Endothelial cell of umbilical vein (primary cell): ENCODE measurements around the gene UGT2A2. TPM values are rescaled to one million over a fixed set of nuclear protein-coding genes. Genes with fewer than 3 reads are reported as not detected.

Source experiments
- BruUV-seq: library from RNA; stranded (reverse); fragments of 400-500 nt; replicated peaks from 2 replicates; lab custom pipeline; 2021; lab: Mats Ljungman, UMichigan
- CTCF ChIA-PET: fragments of 300-600, 350-600 bp; sonication (Branson Sonifier 250); formaldehyde crosslinking; loops from one replicate; lab custom pipeline; 2021; ENCODE audit warnings: antibody characterized with exemption, inconsistent platforms; lab: Charles Lee
- POLR2A ChIA-PET: fragments of 300-600, 350-600 bp; sonication (Branson Sonifier 250); formaldehyde crosslinking; loops from one replicate; lab custom pipeline; 2021; ENCODE audit warnings: antibody characterized with exemption, inconsistent platforms; lab: Charles Lee
- DNase-seq: peaks from one replicate; pipeline ENCODE4 v3.0.0-alpha.2; 2011; ENCODE audit warnings: low read depth, low spot score
- FAIRE-seq: peaks from 2 replicates; lab custom pipeline; 2011; peaks lifted over from hg19 to GRCh38; lab: Jason Lieb, UNC
- H2AFZ ChIP-seq: 2 replicates; pipeline ENCODE4 v1.6.0; 2012; ENCODE audit warnings: low read depth, low read length, control low read depth, inconsistent platforms
- H3K27ac ChIP-seq: 2 replicates; pipeline ENCODE4 v1.5.1; 2011; ENCODE audit warnings: low read depth, mild to moderate bottlenecking, control low read depth, low read length, moderate library complexity; ENCODE audit not compliant: insufficient read depth
- H3K27me3 ChIP-seq, 2 experiments: 2 replicates each; pipeline versions ENCODE4 v1.6.0 to v1.6.1; 2011; ENCODE audit warnings: low read length in 2 of 2, mixed read lengths in 1 of 2; ENCODE audit not compliant: control insufficient read depth in 2 of 2, insufficient read depth in 2 of 2
- H3K36me3 ChIP-seq, 2 experiments: 2 replicates in 1 of 2; 3 replicates in 1 of 2; pipeline ENCODE4 v1.5.1; 2011; ENCODE audit warnings: low read length in 2 of 2, mild to moderate bottlenecking in 1 of 2, moderate library complexity in 1 of 2; ENCODE audit not compliant: control insufficient read depth in 2 of 2, insufficient read depth in 2 of 2; ENCODE audit errors: extremely low read depth in 1 of 2
- H3K4me1 ChIP-seq: 3 replicates; pipeline ENCODE4 v1.5.1; 2011; ENCODE audit warnings: mild to moderate bottlenecking, low read length; ENCODE audit not compliant: control insufficient read depth, insufficient read depth; ENCODE audit errors: extremely low read depth
- H3K4me2 ChIP-seq: 2 replicates; pipeline ENCODE4 v1.6.1; 2011; ENCODE audit warnings: low read length, control low read depth, mixed read lengths; ENCODE audit not compliant: insufficient read depth
- H3K4me3 ChIP-seq, 3 experiments: fragments of 200-600 bp in 1 of 3; sonication (generic), shearing (Covaris generic) in 1 of 3; replicated peaks in 1 of 3; 2 replicates each; pipeline ENCODE4 v1.5.1; 2011 to 2016; ENCODE audit warnings: control low read depth in 3 of 3, low read length in 3 of 3, mild to moderate bottlenecking in 2 of 3, inconsistent platforms in 1 of 3, low read depth in 1 of 3, moderate library complexity in 1 of 3; ENCODE audit not compliant: insufficient read depth in 1 of 3
- H3K79me2 ChIP-seq: 2 replicates; pipeline ENCODE4 v1.6.0; 2012; ENCODE audit warnings: low read length, inconsistent platforms; ENCODE audit not compliant: control insufficient read depth, insufficient read depth
- H3K9ac ChIP-seq: replicated peaks from 2 replicates; pipeline ENCODE3; 2011; ENCODE audit warnings: low read length, control low read depth; ENCODE audit not compliant: insufficient read depth; ENCODE audit errors: extremely low read depth
- H3K9me1 ChIP-seq: replicated peaks from 3 replicates; pipeline ENCODE4 v1.6.0; 2011; ENCODE audit warnings: mild to moderate bottlenecking, low read length; ENCODE audit not compliant: control insufficient read depth, insufficient read depth; ENCODE audit errors: extremely low read depth
- H3K9me3 ChIP-seq: replicated peaks from 2 replicates; pipeline ENCODE4 v1.5.1; 2012; ENCODE audit warnings: low read length, inconsistent platforms; ENCODE audit not compliant: control insufficient read depth, insufficient read depth
- H4K20me1 ChIP-seq: replicated peaks from 2 replicates; pipeline ENCODE3; 2011; ENCODE audit warnings: mild to moderate bottlenecking, low read length; ENCODE audit not compliant: control insufficient read depth, insufficient read depth; ENCODE audit errors: extremely low read depth
- CTCF ChIP-seq, 2 donors: IDR thresholded peaks; 1 replicate in 1 of 2; 2 replicates in 1 of 2; pipeline ENCODE4 v1.5.1; 2011; ENCODE audit warnings: low read length in 2 of 2, mild to moderate bottlenecking in 2 of 2, moderate library complexity in 2 of 2, control low read depth in 1 of 2, inconsistent platforms in 1 of 2, low read depth in 1 of 2; ENCODE audit not compliant: insufficient read depth in 1 of 2; ENCODE audit errors: extremely low read depth in 1 of 2
- EZH2 ChIP-seq: IDR thresholded peaks from 2 replicates; pipeline ENCODE4 v1.6.1; 2012; ENCODE audit warnings: borderline replicate concordance, low read depth, mild to moderate bottlenecking, moderate library complexity, low read length, inconsistent platforms; ENCODE audit not compliant: severe bottlenecking
- FOS ChIP-seq: IDR thresholded peaks from 2 replicates; pipeline ENCODE4 v1.6.1; 2011; ENCODE audit warnings: mild to moderate bottlenecking, low read length, moderate library complexity, borderline replicate concordance; ENCODE audit not compliant: insufficient read depth
- GATA2 ChIP-seq: IDR thresholded peaks from 2 replicates; pipeline ENCODE4 v1.7.0; 2011; ENCODE audit warnings: low read depth, mild to moderate bottlenecking, moderate library complexity, mixed read lengths, low read length; ENCODE audit not compliant: insufficient read length, insufficient read depth
- JUN ChIP-seq: IDR thresholded peaks from 2 replicates; pipeline ENCODE4 v1.6.1; 2011; ENCODE audit warnings: borderline replicate concordance, low read depth; ENCODE audit not compliant: insufficient read length, insufficient read depth
- MYC ChIP-seq: IDR thresholded peaks from one replicate; pipeline ENCODE4 v1.6.1; 2011; ENCODE audit warnings: mild to moderate bottlenecking, low read depth, low read length
- POLR2A ChIP-seq: IDR thresholded peaks from 2 replicates; pipeline ENCODE4 v1.6.1; 2012; ENCODE audit warnings: low read depth, mild to moderate bottlenecking, control low read depth, low read length
- POLR2AphosphoS5 ChIP-seq: IDR thresholded peaks from 2 replicates; pipeline ENCODE4 v1.6.1; 2012; ENCODE audit warnings: low read depth, mild to moderate bottlenecking, control low read depth, low read length, moderate library complexity; ENCODE audit not compliant: insufficient read depth
- dilution Hi-C: fragments of 300-500 bp; cut with MboI; formaldehyde crosslinking; loops from one replicate; pipeline ENCODE4 v1.15.0; 2019; ENCODE audit warnings: low sequenced_read_pairs; ENCODE audit not compliant: extremely low pct_ligation_motif_present
- intact Hi-C: fragments of 100-400 bp; cut with micrococcal nuclease; formaldehyde crosslinking; loops from one replicate; pipeline ENCODE4 v1.10.0; 2022
- polyA plus RNA-seq, 4 experiments: library from polyadenylated mRNA; depleted of rRNA in 3 of 4; stranded (reverse) in 3 of 4; unstranded in 1 of 4; fragments of >200 nt; gene quantifications; 2 replicates each; pipeline versions ENCODE4 v1.2.1 to v1.2.3, GENCODE V29; 2011 to 2012; ENCODE audit warnings: missing spikeins in 1 of 4
- total RNA-seq: library from RNA; stranded (reverse); gene quantifications from 2 replicates; pipeline ENCODE4 v1.2.3, GENCODE V29; 2021

The UGT2A2 gene
- total and polyA plus RNA-seq, 2 donors (not counting 3 experiments of a cell fraction or from before 2014, with no cell fraction given), result not detected

- POLR2A ChIA-PET, result no interaction called here
- no peak for FAIRE-seq
- intact Hi-C loops, result no loop called here
Measured at GRCh38 chr4:69649629-69650028, 10.2 kb upstream of the UGT2A2 start.

More at GRCh38 chr4:69649629-69650028, 10.2 kb upstream of the UGT2A2 start:
- Histone ChIP-seq H3K9me1 (no peaks in the 10 kb centered on the region), H3K9ac (no peak overlapping the region), H3K36me3 (no peaks in the 10 kb centered on the region), H3K4me2 (no peak overlapping the region), H3K79me2 (no peaks in the 10 kb centered on the region), H3K4me3 (no peak overlapping the region), H3K4me1 (no peaks in the 10 kb centered on the region), H4K20me1 (no peaks in the 10 kb centered on the region), H3K27me3 (no peaks in the 10 kb centered on the region), H2AFZ (no peak overlapping the region), H3K27ac (no peak overlapping the region), H3K9me3 (no peaks in the 10 kb centered on the region)
- TF ChIP-seq POLR2AphosphoS5, result no peak
- TF ChIP-seq JUN, result no peak
- TF ChIP-seq GATA2, result no peak
- no peak for TF ChIP-seq FOS
- TF ChIP-seq CTCF (IDR thresholded peaks at IDR 0.05; ENCODE audit: extremely low read depth in 1 of 2, insufficient read depth in 1 of 2, low read depth in 1 of 2, low read length in 2 of 2), result no peak
- TF ChIP-seq EZH2, result no peak
- no peak for TF ChIP-seq MYC
- no peak for TF ChIP-seq POLR2A
- DNase-seq, result no peak
- dilution Hi-C loops, result no loop called here
- no TSS peak for BruUV-seq
- CTCF ChIA-PET, result no interaction called here
